Calu3 (cell line): ENCODE measurements around the gene ABCA13. TPM values are rescaled to one million over a fixed set of nuclear protein-coding genes. Genes with fewer than 3 reads are reported as not detected.

ENCODE experiments used
- BruUV-seq: library from RNA; stranded (reverse); fragments of 400-500 nt; replicated peaks from 2 replicates; lab custom pipeline; 2021; lab: Mats Ljungman, UMichigan
- CTCF ChIA-PET: fragments of 300-600 bp; sonication (Branson Sonifier 250); formaldehyde crosslinking; loops from one replicate; lab custom pipeline; 2022; ENCODE audit warnings: antibody characterized with exemption; lab: Charles Lee
- DNase-seq: peaks from one replicate; pipeline ENCODE4 v3.0.0; 2022
- H3K27ac Mint-ChIP-seq: one replicate; pipeline ENCODE4 v1.8.0; 2022; ENCODE audit warnings: mixed read lengths; ENCODE audit not compliant: unreplicated experiment
- H3K27me3 Mint-ChIP-seq: one replicate; pipeline ENCODE4 v1.8.0; 2022; ENCODE audit warnings: mixed read lengths; ENCODE audit not compliant: unreplicated experiment
- H3K36me3 Mint-ChIP-seq: one replicate; pipeline ENCODE4 v1.8.0; 2022; ENCODE audit warnings: mild to moderate bottlenecking, moderate library complexity, mixed read lengths; ENCODE audit not compliant: insufficient read depth, unreplicated experiment
- H3K4me1 Mint-ChIP-seq: one replicate; pipeline ENCODE4 v1.8.0; 2022; ENCODE audit warnings: mild to moderate bottlenecking, low read depth, mixed read lengths; ENCODE audit not compliant: unreplicated experiment
- H3K4me3 Mint-ChIP-seq: one replicate; pipeline ENCODE4 v1.8.0; 2022; ENCODE audit warnings: mild to moderate bottlenecking, low read depth, moderate library complexity, mixed read lengths; ENCODE audit not compliant: unreplicated experiment
- H3K9me3 Mint-ChIP-seq: one replicate; pipeline ENCODE4 v1.8.0; 2022; ENCODE audit warnings: low read depth, mixed read lengths; ENCODE audit not compliant: unreplicated experiment
- CTCF ChIP-seq: fragments of 200-600 bp; IDR thresholded peaks from one replicate; pipeline ENCODE4 v1.8.0; 2022; ENCODE audit warnings: antibody characterized with exemption; ENCODE audit not compliant: unreplicated experiment
- intact Hi-C: fragments of 100-400 bp; cut with micrococcal nuclease; formaldehyde crosslinking; loops from one replicate; pipeline ENCODE4 v1.10.0; 2022; ENCODE audit not compliant: unreplicated experiment
- total RNA-seq: library from RNA; stranded (reverse); gene quantifications from 2 replicates; pipeline ENCODE4 v1.2.3, GENCODE V29; 2022

Gene ABCA13
- total RNA-seq, 1 experiment from 2014 or later = 12.1 TPM

DNA sequence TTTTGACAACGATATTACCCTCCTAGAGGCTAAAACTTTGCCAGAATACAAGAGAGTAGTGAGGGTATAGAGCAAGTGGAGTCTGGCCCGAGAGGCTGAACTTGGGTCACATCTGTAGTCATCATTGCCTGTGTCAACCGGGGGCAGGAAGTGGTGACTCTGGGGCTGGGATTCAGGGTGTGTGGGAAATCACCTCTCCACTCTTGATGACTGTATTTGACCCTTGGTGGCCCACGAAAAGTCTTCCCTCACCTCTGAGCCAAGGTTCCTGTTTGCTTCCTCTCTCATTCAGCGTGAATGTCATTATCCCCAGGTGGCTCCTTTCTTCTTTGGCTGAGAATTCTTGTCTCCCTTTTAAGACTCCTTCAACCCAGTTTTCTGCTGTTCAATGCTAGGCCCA is 240.4 kb downstream of the ABCA13 start:
- no peak for TF ChIP-seq CTCF
- no peaks in the 10 kb centered on the region for H3K27me3 Mint-ChIP-seq
- intact Hi-C loops = no loop called here

GRCh38 chr7:48414011-48414732 is 242.9 kb downstream of the ABCA13 start:
- Mint-ChIP-seq H3K27ac (no peak overlapping the region), H3K36me3 (no peaks in the 10 kb centered on the region), H3K9me3 (peaks cover 4% of the 10 kb centered on the region), H3K4me3 (no peak overlapping the region), H3K4me1 (no peaks in the 10 kb centered on the region), H3K27me3 (no peaks in the 10 kb centered on the region)
- no peak for DNase-seq
- CTCF ChIA-PET = interaction anchor here (1.0 kb wide), 1 partner anchor 181 kb away, joined by 3 read pairs; no protein-coding TSS in a partner anchor
- no TSS peak for BruUV-seq
- intact Hi-C loops = no loop called here
- no peak for TF ChIP-seq CTCF

More for the DNA sequence above, 240.4 kb downstream of the ABCA13 start:
- no peaks in the 10 kb centered on the region for H3K4me1 Mint-ChIP-seq
- CTCF ChIA-PET = no interaction called here
- no peak for DNase-seq
- no TSS peak for BruUV-seq
- peaks cover 4% of the 10 kb centered on the region for H3K9me3 Mint-ChIP-seq
- H3K27ac Mint-ChIP-seq = no peak overlapping the region
- H3K36me3 Mint-ChIP-seq = no peaks in the 10 kb centered on the region
- no peak overlapping the region for H3K4me3 Mint-ChIP-seq

DNA sequence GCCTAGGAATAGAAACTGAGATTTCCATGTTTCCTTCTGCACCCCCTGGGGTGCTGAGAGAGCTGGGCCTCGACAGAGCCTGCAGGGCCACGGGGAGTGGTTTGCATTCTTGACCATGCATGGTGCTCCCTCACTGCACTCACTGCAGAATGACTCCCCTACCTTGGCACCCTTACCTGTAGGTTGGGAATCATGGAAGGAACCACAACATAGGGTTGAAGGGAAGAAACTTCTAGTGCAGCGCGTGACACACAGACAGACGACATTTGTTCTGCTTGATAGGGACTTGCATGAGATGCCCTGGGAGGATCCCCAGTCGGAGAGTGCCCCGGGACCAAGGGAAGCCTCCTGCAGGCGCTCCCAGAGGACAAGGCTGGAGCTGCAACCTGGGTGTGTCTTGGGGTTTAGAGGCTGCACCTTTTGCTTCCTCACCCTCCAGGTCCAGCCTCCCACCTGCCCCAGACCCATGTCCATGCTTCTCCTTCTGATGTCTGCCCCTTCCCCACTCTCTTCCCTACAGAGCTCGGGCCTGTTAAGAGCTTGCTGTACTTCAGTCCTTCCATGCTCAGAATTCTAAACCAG is 245.2 kb downstream of the ABCA13 start:
- no TSS peak for BruUV-seq
- H3K4me3 Mint-ChIP-seq = no peak overlapping the region
- H3K27me3 Mint-ChIP-seq = no peaks in the 10 kb centered on the region
- DNase-seq = no peak
- H3K4me1 Mint-ChIP-seq = no peaks in the 10 kb centered on the region
- TF ChIP-seq CTCF = no peak
- CTCF ChIA-PET = interaction anchor here (0.7 kb wide), 1 partner anchor 46 kb away, joined by 4 read pairs; no protein-coding TSS in a partner anchor
- no peaks in the 10 kb centered on the region for H3K36me3 Mint-ChIP-seq
- H3K9me3 Mint-ChIP-seq = no peaks in the 10 kb centered on the region
- intact Hi-C loops = no loop called here
- no peak overlapping the region for H3K27ac Mint-ChIP-seq

DNA sequence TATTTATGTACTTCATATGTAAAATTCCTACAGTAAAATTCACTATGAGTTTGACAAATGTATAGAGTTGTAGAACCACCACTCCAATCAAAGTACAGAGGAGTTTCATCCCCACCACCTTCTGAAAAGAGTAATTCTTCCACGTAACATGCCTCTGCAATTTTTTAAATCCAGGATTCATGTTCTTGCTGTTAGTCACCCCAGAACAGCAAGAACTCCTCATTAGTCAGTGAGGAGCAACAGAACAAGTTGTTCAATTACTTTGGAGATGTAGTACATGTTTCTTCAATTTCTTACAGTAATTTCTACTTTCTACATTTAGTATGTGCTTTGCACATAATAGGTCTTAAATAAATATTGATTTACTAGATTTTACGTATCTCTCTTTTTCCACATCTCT is 248.1 kb downstream of the ABCA13 start:
- no peak for DNase-seq
- no TSS peak for BruUV-seq
- Mint-ChIP-seq H3K4me1 (no peaks in the 10 kb centered on the region), H3K36me3 (no peaks in the 10 kb centered on the region), H3K27me3 (no peaks in the 10 kb centered on the region), H3K9me3 (no peaks in the 10 kb centered on the region), H3K4me3 (no peak overlapping the region), H3K27ac (no peak overlapping the region)
- CTCF ChIA-PET = no interaction called here
- TF ChIP-seq CTCF = no peak
- intact Hi-C loops = no loop called here
